H9 (cell line): Measurements from ENCODE around the gene AKT1S1. TPM values are rescaled to one million over a fixed set of nuclear protein-coding genes. Genes with fewer than 3 reads are reported as not detected.

Experiments used
- DNase-seq: peaks from one replicate; pipeline ENCODE4 v3.0.0-alpha.2; 2017
- H2AFZ ChIP-seq: one replicate; pipeline ENCODE4 v1.6.1; 2013; ENCODE audit warnings: mild to moderate bottlenecking, low read length, control low read depth, moderate library complexity
- H2AK5ac ChIP-seq: 2 replicates; pipeline ENCODE4 v1.6.1; 2013; ENCODE audit warnings: low read length, control low read depth, mixed read lengths; ENCODE audit not compliant: insufficient read length
- H2BK120ac ChIP-seq: one replicate; pipeline ENCODE4 v1.6.1; 2013; ENCODE audit warnings: low read depth, mild to moderate bottlenecking, low read length, control low read depth, inconsistent platforms; ENCODE audit not compliant: poor library complexity, severe bottlenecking
- H2BK12ac ChIP-seq: 2 replicates; pipeline ENCODE4 v1.6.1; 2013; ENCODE audit warnings: low read length, control low read depth, mixed read lengths, low read depth; ENCODE audit not compliant: insufficient read length
- H2BK15ac ChIP-seq: 2 replicates; pipeline ENCODE4 v1.6.1; 2013; ENCODE audit warnings: low read depth, low read length, control low read depth
- H2BK20ac ChIP-seq: one replicate; pipeline ENCODE4 v1.6.1; 2013; ENCODE audit warnings: low read depth, mild to moderate bottlenecking, low read length, control low read depth, inconsistent platforms; ENCODE audit not compliant: poor library complexity, severe bottlenecking
- H2BK5ac ChIP-seq: 2 replicates; pipeline ENCODE4 v1.6.1; 2013; ENCODE audit warnings: low read length, control low read depth, mixed read lengths; ENCODE audit not compliant: insufficient read length
- H3K14ac ChIP-seq: 2 replicates; pipeline ENCODE4 v1.6.1; 2013; ENCODE audit warnings: low read length, control low read depth; ENCODE audit not compliant: insufficient read depth
- H3K18ac ChIP-seq: 2 replicates; pipeline ENCODE4 v1.6.1; 2013; ENCODE audit warnings: low read depth, mild to moderate bottlenecking, mixed read lengths, low read length, control low read depth; ENCODE audit not compliant: insufficient read length
- H3K23ac ChIP-seq: 2 replicates; pipeline ENCODE4 v1.6.1; 2013; ENCODE audit warnings: low read length, control low read depth, mixed read lengths, low read depth; ENCODE audit not compliant: insufficient read length
- H3K23me2 ChIP-seq: 2 replicates; pipeline ENCODE4 v1.6.1; 2013; ENCODE audit warnings: low read depth, mild to moderate bottlenecking, mixed read lengths, low read length, control low read depth; ENCODE audit not compliant: insufficient read length, poor library complexity, severe bottlenecking
- H3K27ac ChIP-seq: 2 replicates; pipeline ENCODE4 v1.5.1; 2013; ENCODE audit warnings: low read length, control low read depth, mixed read lengths, low read depth; ENCODE audit not compliant: insufficient read length
- H3K27me3 ChIP-seq: 2 replicates; pipeline ENCODE4 v1.6.1; 2013; ENCODE audit warnings: low read length, control low read depth, inconsistent platforms; ENCODE audit not compliant: insufficient read depth
- H3K4ac ChIP-seq: 2 replicates; pipeline ENCODE4 v1.6.1; 2013; ENCODE audit warnings: low read depth, mild to moderate bottlenecking, control low read depth, inconsistent platforms, low read length, moderate library complexity
- H3K4me1 ChIP-seq: 2 replicates; pipeline ENCODE4 v1.6.1; 2013; ENCODE audit warnings: low read length, control low read depth, inconsistent platforms; ENCODE audit not compliant: insufficient read depth
- H3K4me2 ChIP-seq: 2 replicates; pipeline ENCODE4 v1.6.1; 2013; ENCODE audit warnings: low read length, control low read depth, mixed read lengths; ENCODE audit not compliant: insufficient read length, insufficient read depth
- H3K56ac ChIP-seq: 2 replicates; pipeline ENCODE4 v1.6.1; 2013; ENCODE audit warnings: low read depth, mild to moderate bottlenecking, mixed read lengths, low read length, control low read depth; ENCODE audit not compliant: insufficient read length
- H3K79me1 ChIP-seq: 2 replicates; pipeline ENCODE4 v1.6.1; 2013; ENCODE audit warnings: low read depth, mild to moderate bottlenecking, moderate library complexity, low read length, control low read depth, inconsistent platforms; ENCODE audit not compliant: insufficient read depth, poor library complexity, severe bottlenecking
- H3K79me2 ChIP-seq: 2 replicates; pipeline ENCODE4 v1.6.1; 2013; ENCODE audit warnings: low read length, control low read depth, inconsistent platforms; ENCODE audit not compliant: insufficient read depth
- H3K9ac ChIP-seq: 2 replicates; pipeline ENCODE4 v1.6.1; 2013; ENCODE audit warnings: low read length, control low read depth, mixed read lengths; ENCODE audit not compliant: insufficient read length; ENCODE audit errors: extremely low read depth
- H3K9me3 ChIP-seq: one replicate; pipeline ENCODE4 v1.6.1; 2013; ENCODE audit warnings: low read depth, low read length, inconsistent platforms; ENCODE audit not compliant: control insufficient read depth
- H3T11ph ChIP-seq: one replicate; pipeline ENCODE4 v1.6.1; 2013; ENCODE audit warnings: mild to moderate bottlenecking, low read length, control low read depth, inconsistent platforms
- H4K20me1 ChIP-seq: one replicate; pipeline ENCODE4 v1.6.1; 2013; ENCODE audit not compliant: control insufficient read depth, insufficient read length, insufficient read depth
- H4K5ac ChIP-seq: 2 replicates; pipeline ENCODE4 v1.6.1; 2013; ENCODE audit warnings: low read depth, mild to moderate bottlenecking, mixed read lengths, low read length, control low read depth; ENCODE audit not compliant: insufficient read length
- H4K8ac ChIP-seq: replicated peaks from 2 replicates; pipeline ENCODE4 v1.6.1; 2013; ENCODE audit warnings: low read length, control low read depth, mixed read lengths, low read depth; ENCODE audit not compliant: insufficient read length
- H4K91ac ChIP-seq: 2 replicates; pipeline ENCODE4 v1.6.1; 2013; ENCODE audit warnings: low read depth, mild to moderate bottlenecking, moderate library complexity, mixed read lengths, low read length, control low read depth; ENCODE audit not compliant: insufficient read length
- H3K27ac Mint-ChIP-seq, 3 experiments: 2 replicates in 2 of 3; 3 replicates in 1 of 3; pipeline ENCODE4 v1.8.0; 2020 to 2021; ENCODE audit warnings: mixed read lengths in 3 of 3, mild to moderate bottlenecking in 1 of 3, moderate library complexity in 1 of 3
- H3K27me3 Mint-ChIP-seq: 2 replicates; pipeline ENCODE4 v1.8.0; 2021; ENCODE audit warnings: low read depth, mild to moderate bottlenecking, moderate library complexity, mixed read lengths
- H3K36me3 Mint-ChIP-seq, 3 experiments: 2 replicates in 2 of 3; 3 replicates in 1 of 3; pipeline ENCODE4 v1.8.0; 2020 to 2021; ENCODE audit warnings: low read depth in 3 of 3, mixed read lengths in 3 of 3; ENCODE audit not compliant: insufficient read depth in 1 of 3
- H3K4me1 Mint-ChIP-seq, 2 experiments: 2 replicates each; pipeline ENCODE4 v1.8.0; 2020; ENCODE audit warnings: mixed read lengths in 2 of 2
- H3K4me3 Mint-ChIP-seq, 2 experiments: 2 replicates in 1 of 2; 3 replicates in 1 of 2; pipeline ENCODE4 v1.8.0; 2020 to 2021; ENCODE audit warnings: mild to moderate bottlenecking in 2 of 2, mixed read lengths in 2 of 2, moderate library complexity in 1 of 2
- H3K9me3 Mint-ChIP-seq, 2 experiments: 2 replicates in 1 of 2; 3 replicates in 1 of 2; pipeline ENCODE4 v1.8.0; 2020; ENCODE audit warnings: mild to moderate bottlenecking in 2 of 2, mixed read lengths in 2 of 2, moderate library complexity in 1 of 2
- CTCF ChIP-seq: fragments of 200-600 bp; sonication (generic); conservative IDR thresholded peaks from 3 replicates; pipeline ENCODE4 v1.8.0; 2021; ENCODE audit warnings: antibody characterized with exemption, mild to moderate bottlenecking
- WGBS: extraction: QIAGEN DNeasy Blood & Tissue Kit; methylation state at CpG from one replicate; pipeline ENCODE4 v1.1.7; 2013; ENCODE audit warnings: missing lambda C conversion rate, low lambda C conversion rate, mixed read lengths; ENCODE audit not compliant: insufficient read length; ENCODE audit errors: extremely low coverage; 5-methylcytosine and 5-hydroxymethylcytosine counted together
- total RNA-seq: library from RNA; stranded (reverse); gene quantifications from 2 replicates; pipeline ENCODE4 v1.2.1, GENCODE V29; 2021

AKT1S1 gene
- total RNA-seq, 1 experiment from 2014 or later = 43.5 TPM

- H2BK20ac ChIP-seq = no peak overlapping the region
- H2AFZ ChIP-seq = no peak overlapping the region
- H3K4me3 Mint-ChIP-seq = no peak overlapping the region
- TF ChIP-seq CTCF = no peak
- H4K8ac ChIP-seq = no peak overlapping the region
- H3K4me1 ChIP-seq = no peaks in the 10 kb centered on the region
- no peaks in the 10 kb centered on the region for H3K79me1 ChIP-seq
- no peaks in the 10 kb centered on the region for H3K27me3 ChIP-seq
- no peak overlapping the region for H3K23ac ChIP-seq
- H3K56ac ChIP-seq = no peak overlapping the region
- no peak overlapping the region for H3K18ac ChIP-seq
- H3K27ac Mint-ChIP-seq = 0 out of 7 replicates have a peak overlapping the region, but pooled peaks of 1 of the 3 experiments have one; percentile 9
- H3K79me2 ChIP-seq = no peaks in the 10 kb centered on the region
- H3K27me3 Mint-ChIP-seq = peaks cover 1% of the 10 kb centered on the region; the same call in 1 of the 2 replicates
- no peaks in the 10 kb centered on the region for H3K9me3 Mint-ChIP-seq
- no peaks in the 10 kb centered on the region for H4K20me1 ChIP-seq
- H3T11ph ChIP-seq = no peak overlapping the region
- no CpG with 5 or more reads among the region's 18 CpGs for whole genome bisulfite sequencing
- H2BK12ac ChIP-seq = no peak overlapping the region
- no peak overlapping the region for H3K14ac ChIP-seq
- H3K23me2 ChIP-seq = no peaks in the 10 kb centered on the region
- no peak overlapping the region for H3K27ac ChIP-seq
- DNase-seq = no peak
- H2BK15ac ChIP-seq = no peak overlapping the region
- no peaks in the 10 kb centered on the region for H3K9me3 ChIP-seq
- H3K4me2 ChIP-seq = no peak overlapping the region
- no peak overlapping the region for H2BK120ac ChIP-seq
- no peak overlapping the region for H3K9ac ChIP-seq
- H4K5ac ChIP-seq = no peak overlapping the region
- no peak overlapping the region for H3K4ac ChIP-seq
- peaks cover 0 to 5% of the 10 kb centered on the region in 2 experiments; a peak in 2 of 4 replicates for H3K4me1 Mint-ChIP-seq
- no peak overlapping the region for H2AK5ac ChIP-seq
- H4K91ac ChIP-seq = no peak overlapping the region
- peaks cover 13 to 55% (median 51%) of the 10 kb centered on the region in 3 experiments for H3K36me3 Mint-ChIP-seq
- H2BK5ac ChIP-seq = no peak overlapping the region
These were observed 38.1 kb downstream of the AKT1S1 start for GRCh38 chr19:49838885-49839588.
